HG02885 (cell line): Measurements from ENCODE around the gene OPCML.

ENCODE experiments used
- ATAC-seq: cut with Tn5 transposase; IDR thresholded peaks from one replicate; pipeline ENCODE4 v1.9.1; 2021; ENCODE audit warnings: mild to moderate bottlenecking; ENCODE audit not compliant: unreplicated experiment, poor library complexity

The OPCML gene

DNA sequence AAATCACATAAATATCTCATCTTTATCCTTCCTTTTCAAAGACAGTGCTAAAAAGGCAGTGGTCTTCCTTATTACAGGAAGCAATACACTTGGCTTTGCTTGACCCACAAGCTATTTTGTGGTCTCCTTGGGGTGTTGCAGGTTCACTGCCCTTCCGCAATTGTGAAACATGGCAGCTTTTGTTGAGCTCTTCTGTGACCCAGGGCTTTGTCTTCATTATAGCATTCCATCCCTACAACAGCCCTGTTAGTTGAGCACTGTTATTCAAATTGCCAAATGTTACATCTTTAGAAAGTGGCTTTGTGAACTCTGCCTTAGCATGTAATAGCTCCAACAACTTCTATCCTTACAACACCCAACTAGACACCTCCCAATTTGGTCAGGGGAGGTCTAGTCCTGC lies 107.1 kb downstream of the OPCML start:
- no peak for ATAC-seq

DNA sequence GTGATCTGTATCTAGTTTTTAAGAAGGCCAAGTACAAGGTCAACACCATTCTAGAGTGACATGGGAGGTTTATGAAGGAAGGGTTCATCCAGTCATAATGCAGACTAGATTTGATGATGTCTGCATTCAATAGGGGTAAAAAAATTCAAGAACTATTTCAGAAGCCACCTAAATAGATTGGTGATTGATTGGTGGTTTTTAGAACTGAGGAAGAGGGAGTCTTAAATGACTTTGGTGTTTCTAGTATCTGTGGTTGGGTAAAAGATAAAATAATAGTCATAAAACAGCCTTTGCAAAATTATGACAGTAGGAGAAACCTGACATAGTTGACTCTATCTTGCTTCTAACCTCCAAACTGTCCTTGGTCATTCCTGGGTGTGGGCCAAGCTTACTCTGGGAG lies 114.1 kb downstream of the OPCML start:
- ATAC-seq: no peak

DNA sequence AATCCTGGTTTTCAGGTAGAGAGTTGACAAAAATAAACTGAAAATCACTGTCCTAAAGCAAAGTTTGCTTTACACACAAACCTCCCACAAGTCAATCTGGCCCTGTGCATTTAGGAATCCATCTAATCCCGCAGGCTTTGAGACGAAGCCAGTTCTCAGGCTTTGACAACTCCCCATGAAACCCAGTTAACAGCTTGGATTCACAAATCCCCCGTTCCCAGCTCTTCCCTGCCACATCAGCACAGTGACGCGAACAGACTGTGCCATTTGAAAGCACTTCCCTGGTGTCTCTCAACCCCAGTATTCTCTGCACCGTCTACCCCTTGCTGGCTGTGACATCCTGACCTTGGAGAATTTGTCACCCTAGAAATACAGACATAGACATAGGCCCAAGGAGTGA lies 117.8 kb downstream of the OPCML start:
- no peak for ATAC-seq

DNA sequence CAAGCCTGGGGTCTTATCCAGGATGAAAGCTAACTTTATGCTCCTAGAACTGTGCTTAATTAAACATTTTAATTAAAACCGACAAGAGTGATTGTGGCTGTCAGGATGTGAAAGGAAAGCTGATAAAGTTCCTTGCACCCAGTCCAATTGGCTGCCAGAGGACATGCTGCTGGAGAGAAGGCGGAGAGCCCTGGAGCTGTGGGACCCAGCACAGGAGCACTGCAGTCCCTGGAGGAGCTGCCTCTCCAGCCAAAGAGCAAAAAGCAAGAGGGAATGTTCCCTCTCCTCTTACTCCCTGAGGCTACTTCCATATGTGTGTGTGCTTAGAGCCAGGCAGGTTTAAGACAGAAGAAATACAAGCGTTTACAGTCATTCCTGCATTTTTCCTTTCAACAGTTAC lies 118.6 kb downstream of the OPCML start:
- no peak for ATAC-seq

DNA sequence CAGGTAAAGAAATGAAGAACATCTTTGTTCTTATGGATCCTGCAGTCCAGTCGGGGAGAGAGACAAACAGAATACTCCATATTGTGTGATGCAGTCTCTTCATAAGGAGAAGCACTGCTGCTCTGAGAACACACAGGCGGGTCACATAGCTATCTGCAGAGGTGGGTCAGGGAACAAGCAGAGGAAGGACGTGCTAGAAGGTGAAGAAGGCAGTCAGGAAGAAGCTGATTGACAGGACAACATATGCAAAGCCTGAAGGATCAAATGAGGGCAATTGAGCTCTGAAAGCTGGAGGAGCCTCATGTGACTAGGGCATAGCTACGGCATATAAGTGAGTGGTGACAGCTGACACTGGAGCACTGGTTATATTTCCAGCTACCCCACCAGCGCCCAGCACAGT lies 122.5 kb downstream of the OPCML start:
- ATAC-seq: no peak

DNA sequence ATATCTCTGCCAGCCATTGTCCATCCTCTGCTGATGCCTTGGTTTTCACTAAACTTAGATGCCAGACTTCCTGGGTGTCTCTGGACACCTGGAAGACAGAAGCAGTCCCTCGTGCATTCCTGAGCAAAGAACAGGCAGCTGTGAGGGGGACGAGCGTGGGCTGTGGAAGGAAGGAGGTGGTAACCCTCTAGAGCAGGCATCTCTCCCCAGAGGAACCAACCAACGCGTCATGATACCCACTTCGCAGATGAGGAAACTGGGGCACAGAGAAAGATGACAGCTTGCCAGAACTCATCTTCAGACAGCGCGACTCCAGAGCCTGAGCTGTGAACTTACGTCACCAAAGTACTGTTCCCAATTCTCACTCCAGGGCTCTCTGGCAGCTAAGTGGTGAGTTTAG lies 123.4 kb downstream of the OPCML start:
- no peak for ATAC-seq

DNA sequence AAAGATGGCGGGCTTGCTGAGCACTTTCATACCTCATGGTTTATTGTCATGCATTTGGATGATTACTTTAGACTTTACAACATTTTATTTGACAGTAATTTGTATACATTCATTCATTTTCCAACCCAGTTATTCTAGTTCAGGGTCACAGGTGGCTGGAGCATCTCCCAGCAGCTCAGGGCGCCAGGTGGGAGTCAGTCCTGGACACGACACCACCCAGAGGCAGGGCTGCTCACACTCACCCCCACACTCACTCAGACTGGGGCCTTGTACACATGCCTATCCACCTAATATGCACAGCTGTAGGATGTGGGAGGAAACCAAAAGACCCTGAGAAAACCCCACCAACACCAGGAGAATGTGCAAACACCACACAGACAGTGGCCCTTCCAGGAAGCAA lies 123.9 kb downstream of the OPCML start:
- no peak for ATAC-seq

DNA sequence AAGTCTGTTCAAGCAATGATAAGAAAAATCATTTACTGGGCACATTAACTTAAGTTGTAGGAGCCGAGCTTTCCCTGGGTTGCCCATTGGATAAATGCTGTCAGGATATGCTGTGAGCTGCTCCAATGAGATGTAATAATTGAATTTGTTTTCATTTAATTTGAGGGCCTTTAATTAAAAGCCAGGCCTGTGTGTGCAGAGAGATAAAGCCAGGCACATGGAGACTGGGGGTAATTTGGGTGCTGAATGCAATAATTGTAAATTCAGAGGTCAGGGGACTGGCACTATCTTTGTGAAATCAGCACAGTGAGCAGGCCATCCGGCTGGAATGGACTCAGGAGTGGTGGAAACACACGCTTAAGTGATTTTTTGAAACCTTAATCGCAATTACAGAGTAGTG lies 125.8 kb downstream of the OPCML start:
- no peak for ATAC-seq

DNA sequence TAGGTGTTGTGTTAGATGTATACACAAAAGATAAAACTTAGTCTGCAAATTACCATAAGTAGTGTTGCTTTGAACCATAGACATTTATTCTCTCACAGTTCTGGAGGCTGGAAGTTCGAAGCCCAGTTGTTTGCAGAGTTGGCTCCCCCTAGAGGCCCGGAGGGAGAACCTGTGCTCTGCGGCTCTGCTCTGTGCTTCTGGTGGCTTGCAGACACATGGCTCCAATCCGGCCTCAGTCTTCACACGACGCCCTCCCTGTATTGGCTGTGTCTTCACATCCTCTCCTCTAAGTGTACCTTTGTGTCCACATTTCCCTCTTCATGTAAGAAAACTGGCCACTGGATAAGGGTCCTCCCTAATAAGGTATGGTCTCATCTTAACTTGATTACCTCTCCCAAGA lies 128.4 kb downstream of the OPCML start:
- ATAC-seq: no peak

DNA sequence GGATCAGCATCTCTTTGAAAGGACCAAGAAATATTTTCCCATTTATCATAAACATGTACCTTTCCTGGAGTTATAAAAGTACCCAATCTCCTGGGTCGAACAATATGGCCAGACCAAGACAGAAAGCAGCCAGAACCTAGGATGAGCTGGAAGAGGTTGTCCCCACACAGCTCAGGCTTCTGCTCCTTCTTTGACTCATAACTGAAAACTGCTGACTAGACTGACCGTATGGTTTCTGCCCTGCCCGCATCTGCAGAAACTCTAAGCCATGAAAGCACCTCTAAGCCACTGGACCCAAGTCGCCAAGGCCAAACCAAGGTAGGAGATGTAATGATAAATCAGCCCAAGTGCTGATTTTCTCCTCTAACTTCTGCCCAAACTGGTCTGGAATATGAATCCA lies 129.8 kb downstream of the OPCML start:
- ATAC-seq: no peak

DNA sequence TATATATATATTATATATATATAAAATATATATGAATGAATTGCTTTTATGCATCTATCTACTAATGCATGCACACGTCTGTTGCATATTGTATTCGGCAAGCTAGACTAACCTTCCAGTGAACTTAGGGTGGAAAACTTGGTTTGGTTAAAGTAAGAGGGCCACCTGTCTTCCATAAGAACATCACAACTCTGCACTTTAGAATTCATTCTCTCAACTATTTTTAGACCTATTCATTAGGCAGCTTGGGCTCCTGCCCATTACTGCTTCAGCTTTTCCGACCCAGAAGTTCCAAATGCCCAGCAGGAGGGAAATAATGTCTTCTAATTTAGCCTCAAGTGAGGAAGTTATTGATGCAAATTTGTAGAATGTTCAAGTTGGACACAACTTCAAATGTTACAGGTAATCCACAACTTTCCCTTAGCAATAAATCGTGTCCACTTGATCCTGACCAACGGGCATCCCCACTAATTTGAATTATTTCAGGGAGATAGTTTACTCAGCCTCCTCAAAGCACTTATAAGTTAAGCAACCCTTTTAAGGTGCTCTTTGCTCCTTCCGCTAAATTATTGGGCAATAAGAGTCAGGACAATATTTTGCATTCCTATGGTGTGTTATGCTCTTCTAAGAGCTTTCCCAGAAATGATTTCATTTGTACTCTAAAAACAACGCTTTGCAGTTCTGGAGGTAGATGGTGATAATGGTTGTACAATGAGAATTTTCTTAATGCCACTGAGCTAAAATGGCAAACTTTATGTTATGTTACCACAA lies 132.3 kb downstream of the OPCML start:
- no peak for ATAC-seq

DNA sequence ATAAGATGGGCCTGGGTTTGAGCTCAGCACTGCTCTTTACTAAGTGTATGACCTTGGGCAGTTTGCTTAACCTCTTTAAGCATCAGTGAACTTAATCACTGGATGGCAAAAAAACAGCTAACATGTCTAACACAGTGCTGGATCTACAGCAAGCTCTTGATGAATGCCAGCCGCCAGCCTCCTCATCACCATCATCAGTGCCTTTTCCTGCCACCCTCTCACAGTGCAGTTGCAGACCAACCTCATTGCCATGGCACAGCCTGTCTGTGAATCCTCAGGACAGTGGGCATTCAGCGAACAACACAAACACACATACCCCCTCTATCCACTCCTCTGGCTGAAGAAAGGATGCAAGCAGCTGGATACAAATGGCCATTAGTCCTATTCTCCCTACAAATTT lies 133.0 kb downstream of the OPCML start:
- no peak for ATAC-seq

DNA sequence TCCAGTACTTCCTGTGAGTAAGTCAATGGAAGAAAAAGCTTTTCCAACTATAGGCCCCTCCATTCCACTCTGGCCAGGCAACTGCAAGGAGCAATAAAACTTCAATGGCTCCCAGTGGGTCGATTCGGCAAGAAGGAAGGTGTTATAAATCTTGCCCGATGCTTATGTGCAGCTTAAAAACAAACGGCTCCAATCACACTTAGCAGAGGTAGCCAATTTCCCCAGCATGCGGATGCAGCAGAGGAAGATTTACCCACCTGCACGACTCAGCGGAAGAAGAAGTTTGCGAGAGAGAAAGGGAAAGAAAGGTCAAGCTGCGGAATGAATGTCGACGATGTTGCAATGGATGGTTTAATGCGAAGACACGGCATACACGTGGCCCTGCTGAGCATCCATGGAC lies 141.5 kb downstream of the OPCML start:
- no peak for ATAC-seq

DNA sequence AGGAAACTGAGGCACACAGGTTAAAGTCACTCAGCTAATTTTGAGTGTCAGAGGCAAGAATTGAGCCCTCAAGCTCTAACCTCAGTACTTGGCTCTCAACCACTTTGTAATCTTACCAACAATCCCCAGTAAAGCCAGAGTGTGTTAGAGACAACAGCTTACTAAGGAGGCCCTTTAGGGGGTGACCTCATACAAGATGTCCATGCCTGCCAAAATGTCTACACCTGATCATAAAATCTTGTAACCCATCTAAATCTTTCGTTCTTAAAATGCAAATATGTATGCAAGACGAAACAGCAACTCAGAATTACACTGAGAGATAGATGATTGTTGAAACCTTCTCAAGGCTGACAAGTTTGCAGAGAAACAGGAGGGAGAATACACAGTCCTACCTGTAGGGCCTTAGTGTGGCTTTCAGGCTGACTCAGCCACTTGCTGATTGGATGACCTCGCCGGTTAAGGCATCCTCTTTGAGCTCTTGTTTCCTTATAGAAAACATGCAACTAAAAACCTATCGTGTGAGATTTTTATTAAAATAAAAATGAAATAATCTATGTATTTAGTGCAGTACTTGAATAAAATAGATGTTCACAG lies 143.2 kb downstream of the OPCML start:
- ATAC-seq: peak; percentile 85

DNA sequence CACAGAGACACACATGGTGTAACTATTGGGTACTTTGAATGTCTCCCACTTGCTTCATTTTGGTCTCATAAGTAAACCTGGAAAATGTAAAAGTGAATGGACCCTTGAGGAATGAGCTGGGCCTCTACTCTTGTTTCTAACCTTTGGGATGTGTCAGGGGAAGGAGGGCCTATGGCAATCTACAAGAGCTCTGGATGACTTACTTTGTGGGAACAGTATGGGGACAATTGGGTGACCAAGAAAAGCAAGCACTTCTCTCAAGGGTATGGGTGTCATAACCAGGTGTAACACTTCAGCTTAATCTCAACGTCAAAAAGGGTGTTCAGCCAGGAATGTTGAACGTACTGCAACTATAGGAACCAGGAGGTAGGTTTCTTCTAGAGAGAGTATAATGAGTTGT lies 144.0 kb downstream of the OPCML start:
- no peak for ATAC-seq

DNA sequence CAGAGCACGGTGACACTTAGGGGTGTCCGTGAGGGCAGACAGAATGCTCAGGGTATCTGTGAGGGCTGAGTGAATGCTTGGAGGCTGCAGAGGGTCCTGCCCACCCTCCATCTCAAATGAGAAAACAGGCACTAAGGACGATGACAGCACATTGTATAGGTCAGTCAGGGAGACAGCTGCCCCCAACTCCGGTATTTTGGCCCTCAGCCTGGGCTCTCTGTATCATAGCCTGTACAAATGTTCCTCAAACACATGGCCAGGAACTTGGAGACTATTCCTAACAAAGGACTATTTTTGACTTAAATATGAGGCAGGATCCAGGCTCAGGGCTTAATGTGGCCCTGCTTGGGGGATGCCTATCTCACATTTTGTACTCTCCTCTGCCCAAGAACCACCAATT lies 145.4 kb downstream of the OPCML start:
- ATAC-seq: no peak

DNA sequence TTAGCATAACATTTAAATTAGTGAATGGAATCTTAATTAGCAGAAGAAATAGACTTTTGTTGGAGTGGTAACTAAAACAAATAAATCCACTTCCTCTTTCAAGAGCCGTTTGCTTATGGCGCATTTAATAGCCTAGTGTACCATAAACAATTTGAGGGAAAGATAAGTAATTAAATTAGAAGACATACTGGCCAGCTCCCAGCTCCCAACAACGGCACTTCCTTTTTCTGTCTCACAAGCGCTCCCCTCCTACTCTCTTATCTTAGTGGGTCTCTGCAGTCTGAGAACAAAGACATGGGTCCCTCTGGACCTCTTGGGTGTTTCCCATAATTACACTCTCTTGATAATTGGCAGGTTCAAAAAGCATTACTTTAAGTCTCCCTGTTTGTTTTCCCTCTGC lies 146.0 kb downstream of the OPCML start:
- ATAC-seq: no peak

DNA sequence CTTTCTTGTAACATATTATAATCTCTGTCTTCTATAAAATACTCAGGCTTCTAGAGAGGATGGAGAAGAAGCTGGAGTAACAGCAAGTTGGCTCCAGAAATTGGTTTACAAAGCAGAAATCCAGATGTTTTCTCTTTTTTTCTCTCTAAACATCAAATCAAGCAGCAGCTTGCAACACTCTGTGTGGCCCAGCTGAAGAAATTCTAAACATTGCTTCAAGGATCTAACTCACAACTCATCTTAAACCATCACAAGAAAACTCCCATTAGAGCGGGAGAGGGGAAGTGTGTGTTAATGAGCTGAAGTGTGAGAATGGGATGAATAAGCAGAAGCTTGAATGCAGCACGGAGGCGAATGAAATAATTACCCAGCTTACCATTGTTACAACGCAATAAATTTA lies 146.5 kb downstream of the OPCML start:
- no peak for ATAC-seq

DNA sequence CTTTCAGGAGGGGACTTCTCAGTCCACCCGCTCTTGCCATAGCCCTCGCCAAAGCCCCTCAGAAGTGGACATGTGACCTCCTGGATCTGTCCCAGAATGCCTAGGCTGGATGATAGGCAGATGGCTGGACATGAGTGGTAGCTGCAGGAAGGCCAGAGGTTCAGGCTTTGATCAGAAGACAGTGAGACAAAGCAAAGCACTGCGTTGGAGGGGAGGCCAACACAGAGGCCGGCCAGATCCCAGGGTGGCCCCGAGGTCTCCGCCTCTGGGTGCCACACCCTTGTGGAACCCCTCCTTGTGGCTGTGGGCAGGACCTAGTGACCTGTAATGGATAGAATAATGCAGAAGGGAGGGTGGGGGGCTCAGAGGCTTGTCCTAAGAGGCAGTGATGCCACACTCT lies 147.6 kb downstream of the OPCML start:
- no peak for ATAC-seq

DNA sequence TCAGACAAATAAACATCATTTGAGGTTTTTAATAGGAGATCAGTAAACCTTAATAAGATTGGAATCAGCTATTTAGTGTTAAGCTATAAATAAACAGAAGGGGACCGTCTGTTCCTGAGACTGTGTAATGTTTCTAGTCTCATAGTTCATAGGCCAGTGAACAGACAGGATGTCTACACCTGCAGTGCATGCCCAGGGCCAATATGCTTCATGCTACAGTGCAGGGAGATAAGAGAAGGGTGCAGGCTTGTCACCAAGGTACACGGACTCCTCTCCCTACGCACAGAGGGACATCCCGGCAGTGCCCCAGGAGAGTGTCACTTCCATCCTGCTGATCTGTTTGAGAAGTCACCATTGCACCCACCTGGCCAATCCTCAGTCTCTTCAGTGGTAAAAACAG lies 148.6 kb downstream of the OPCML start:
- no peak for ATAC-seq

DNA sequence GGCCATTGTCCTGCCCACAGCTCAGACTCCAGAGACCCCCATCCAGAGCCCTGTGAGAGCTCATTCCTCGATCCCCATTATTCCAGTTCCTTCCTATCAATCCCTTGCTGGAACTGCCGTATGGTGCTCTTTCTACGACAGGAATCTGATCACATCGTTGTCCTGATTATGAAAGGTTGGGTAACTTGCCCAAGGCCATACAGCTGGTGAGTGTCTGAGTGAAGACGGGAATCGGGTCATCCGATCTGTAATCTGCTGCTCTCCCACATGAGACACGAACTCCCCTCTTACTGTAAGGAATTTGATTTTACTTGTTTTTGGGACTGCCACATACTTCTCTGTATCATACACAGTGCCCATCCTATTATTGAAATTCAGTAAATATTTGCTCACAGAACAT lies 149.1 kb downstream of the OPCML start:
- no peak for ATAC-seq

DNA sequence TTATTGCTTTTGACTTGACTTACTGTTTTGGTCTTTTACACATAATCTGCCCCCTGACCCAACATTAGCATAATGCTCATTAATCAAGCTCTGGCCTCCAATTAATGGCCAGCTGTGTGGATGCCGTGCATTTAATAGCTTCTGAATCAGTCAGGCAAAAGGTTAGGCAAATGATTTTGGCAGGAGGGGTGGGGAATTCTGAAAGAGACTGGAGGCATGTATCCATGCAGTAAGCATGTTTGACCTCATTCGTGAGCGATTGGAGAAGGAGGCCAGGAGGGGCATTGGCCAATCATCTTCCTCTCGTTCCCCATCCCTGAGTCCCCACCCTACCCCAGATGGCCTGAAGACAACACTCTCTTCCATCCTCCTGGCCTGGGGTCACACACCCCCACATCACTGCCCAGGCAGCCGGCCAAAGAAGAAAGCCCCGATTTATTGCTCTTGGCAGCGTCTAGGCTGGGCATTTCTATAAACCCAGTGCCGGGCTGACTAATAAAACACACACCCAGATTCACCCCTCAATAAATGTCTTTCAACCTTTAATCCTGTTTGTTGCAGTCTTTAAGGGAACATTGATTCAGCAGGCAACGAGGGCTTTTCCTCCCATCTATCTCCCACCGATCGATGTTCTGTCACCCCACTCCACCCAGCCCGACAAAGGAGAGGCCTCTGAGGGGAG lies 150.0 kb downstream of the OPCML start:
- ATAC-seq: no peak
